Activated T-cell treated with anti-CD3 and anti-CD28 coated beads for 24 hours (primary cell): Measurements from ENCODE around the gene LSM3.

Experiments used
- DNase-seq: peaks from one replicate; pipeline ENCODE4 v3.0.0-alpha.2; 2020; ENCODE audit warnings: low read depth

LSM3 gene

DNA sequence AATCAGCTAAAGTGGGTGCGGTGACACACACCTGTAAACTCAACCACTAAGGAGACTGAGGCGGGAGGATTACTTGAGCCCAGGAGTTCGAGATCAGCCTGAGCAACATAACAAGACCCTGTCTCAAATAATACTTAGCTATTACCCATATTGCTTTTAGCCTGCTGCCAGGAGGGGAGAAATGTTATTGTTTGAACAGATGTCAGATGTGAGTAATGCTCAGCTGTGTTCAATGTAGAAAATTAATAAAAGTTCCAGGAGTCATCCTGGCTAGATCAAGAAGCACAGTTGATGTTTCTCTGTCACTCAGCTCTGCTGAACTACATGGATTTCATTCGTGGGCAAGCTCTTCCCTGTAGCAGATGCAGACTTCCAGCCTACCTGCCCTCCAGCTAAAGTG is 22.2 kb downstream of the LSM3 start:
- DNase-seq = no peak

DNA sequence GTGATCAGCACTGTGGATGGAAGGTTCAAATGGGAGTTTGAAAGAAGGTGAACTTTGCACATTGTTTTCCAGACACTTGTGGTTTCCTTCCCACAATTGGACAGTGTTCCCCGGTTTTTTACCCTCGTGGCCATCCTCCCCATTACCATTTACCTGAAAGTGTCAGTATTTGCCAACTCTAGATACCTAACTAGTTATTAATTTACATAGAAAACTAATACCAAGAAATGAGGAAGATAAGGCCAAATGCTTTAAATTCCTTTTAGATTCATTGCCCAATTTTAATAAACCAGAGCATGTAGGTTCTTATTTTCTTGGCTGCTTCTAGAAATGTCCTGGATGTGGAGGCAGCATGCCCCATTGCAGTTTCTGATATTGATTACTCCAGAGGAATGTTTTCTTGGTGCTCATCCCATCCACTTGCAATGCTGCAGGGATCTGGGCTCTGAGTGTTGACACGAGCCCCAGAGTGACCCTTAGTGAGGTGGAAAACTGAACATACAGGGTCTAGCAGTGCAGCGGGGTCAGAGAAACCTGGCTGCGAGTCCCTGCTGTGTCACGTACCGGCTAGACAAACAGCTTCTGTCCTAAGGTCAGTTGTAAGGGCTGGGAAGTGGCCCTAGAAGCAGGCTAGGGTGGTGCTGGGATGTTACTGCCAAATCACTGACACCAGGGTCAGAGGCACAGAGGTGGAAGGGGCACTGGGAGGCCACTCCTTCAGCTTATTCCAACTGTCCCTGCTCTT is 23.5 kb downstream of the LSM3 start:
- DNase-seq = no peak

DNA sequence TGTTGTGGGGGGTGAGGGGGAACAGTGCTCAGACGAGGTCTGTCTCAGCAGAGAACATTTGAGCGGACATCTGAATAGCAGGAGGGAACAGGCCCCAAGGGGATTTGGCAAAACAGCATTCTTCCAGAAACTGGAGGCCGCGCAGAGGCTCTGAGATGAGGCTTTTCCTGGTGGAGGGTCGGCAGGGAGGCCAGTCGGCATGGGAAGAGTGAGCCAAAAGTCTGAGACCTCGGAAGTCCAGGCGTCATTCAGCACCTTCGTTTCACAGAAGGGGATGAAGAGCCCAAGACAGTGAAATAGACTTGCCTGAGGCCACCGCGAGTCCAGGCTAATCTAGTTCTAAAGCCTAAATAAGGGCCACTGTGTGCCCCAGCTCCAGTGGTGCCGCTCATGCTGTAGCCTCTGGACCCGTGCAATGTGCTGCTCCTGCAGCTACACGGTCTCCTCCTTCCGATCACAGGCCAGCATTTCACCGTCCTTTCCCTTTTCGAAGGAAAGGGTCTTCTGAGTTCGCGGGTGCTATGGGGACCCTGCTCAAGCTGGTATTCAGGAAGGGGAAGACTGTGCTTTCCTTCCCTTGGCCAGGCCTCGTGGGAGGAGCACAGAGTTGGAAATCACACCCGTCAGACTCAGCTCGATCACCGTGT is 24.4 kb downstream of the LSM3 start:
- no peak for DNase-seq

DNA sequence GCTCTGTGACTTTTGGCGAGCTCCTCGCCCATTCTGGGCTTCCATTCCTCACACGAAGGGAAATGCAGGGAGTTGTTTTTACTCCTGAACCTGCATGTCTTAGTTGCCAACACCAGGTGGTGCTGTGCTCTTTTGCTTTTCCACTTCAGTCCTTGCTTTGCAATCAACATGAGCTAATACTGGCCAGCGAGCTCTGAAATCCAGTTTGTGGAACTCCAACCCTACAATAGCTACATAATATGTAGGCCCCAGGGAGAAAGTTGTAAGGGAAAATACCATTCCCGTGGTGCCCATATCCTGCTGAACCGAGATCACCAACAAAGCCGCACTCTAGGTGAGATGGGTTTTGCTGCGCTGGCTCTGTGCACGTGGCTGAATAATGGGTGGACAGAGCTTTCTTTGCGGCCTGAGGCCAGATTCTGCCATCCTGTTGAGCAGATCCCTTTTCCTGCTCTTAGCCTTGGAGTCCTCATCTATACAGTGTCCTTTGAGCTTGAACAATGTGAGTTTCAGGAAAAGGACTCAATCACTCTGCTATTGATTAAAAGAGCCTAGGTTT is 25.0 kb downstream of the LSM3 start:
- peak; percentile 13 for DNase-seq

DNA sequence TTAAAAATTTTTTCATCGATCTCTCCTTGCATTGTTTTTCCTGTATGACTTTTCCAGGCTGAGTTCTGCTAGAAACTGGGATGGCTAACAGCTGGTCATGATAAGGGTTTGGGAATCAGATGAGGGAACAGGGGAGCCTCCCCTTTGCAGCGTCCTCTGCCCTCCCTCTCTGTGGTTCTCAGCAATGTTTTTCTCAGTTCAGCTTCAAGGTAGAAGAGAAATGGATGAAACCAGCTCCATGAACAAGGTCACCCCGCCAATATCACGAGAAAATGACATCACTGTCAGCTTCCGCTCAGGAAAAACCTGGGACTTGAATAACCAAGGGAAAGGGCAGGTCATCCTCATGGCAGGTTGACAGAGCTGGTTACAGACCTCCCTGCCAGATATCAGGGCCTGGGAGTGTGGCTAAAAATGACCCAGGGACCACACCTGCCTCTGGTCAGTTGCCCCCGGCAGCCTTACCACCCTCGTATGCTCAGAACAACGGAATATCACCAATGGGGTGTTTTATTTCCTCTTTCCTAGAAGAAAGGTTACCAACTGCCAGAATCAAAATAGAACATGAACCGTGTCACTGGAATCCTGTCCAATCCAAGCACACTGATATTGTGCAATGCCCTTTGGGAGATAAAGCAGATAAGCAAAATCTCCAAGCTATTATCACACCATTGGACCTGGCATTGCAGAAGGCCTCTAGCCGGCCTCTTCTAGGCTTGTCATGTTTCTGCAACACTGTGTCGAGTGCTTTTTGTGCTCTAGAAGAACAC is 26.1 kb downstream of the LSM3 start:
- DNase-seq = no peak

- no peak for DNase-seq
These were observed 28.0 kb downstream of the LSM3 start for GRCh38 chr3:14206548-14207177.

DNA sequence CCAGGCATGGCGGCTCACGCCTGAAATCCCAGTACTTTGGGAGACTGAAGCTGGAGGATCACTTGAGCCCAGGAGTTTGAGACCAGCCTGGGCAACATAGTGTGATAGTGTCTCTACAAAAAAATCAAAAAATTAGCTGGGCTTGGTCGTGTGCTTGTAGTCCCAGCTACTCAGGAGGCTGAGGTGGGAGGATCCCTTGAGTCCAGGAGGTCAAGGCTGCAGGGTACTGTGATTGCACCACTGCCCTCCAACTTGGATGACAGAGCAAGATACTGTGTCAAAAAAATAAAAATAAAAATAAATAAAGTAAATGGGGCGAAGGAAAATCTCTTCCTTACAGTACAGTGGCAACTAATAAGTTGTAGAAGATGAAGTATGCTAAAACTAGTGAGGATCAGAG is 29.6 kb downstream of the LSM3 start:
- no peak for DNase-seq

- no peak for DNase-seq
These were observed 30.4 kb downstream of the LSM3 start for GRCh38 chr3:14208977-14209394.

DNA sequence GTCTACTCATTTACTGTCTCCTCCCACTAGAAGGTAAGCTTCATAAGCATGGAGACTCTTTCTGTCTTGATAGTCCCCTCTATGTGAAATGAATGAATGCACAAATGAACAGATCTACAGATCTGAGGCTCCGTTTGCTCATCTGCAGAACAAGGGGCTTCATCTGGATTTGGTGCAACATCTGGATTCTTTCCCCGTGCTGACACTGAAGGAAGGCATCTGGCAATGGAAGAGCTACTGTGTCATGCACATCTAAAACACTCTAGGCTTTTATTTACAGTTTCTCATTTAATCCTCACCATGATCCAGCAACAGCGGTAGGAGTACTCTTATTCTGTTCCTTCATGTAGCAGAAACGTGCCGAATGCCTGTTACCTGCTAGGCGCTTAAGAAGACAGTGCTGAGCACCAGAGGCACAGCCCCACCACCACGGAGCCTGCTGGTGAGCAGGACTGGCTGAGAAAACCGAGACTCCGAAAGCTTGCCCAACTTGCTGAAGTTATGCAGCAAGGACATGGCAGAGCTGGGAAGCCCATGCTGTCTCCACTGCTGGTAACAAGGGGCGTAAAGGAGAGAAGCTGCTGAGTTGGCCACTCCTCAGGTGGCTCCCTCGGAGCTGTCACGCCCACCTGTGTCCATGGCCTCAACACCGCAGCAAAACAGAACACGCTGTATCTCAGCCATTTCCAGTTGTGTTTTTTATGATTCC is 31.1 kb downstream of the LSM3 start:
- no peak for DNase-seq

DNA sequence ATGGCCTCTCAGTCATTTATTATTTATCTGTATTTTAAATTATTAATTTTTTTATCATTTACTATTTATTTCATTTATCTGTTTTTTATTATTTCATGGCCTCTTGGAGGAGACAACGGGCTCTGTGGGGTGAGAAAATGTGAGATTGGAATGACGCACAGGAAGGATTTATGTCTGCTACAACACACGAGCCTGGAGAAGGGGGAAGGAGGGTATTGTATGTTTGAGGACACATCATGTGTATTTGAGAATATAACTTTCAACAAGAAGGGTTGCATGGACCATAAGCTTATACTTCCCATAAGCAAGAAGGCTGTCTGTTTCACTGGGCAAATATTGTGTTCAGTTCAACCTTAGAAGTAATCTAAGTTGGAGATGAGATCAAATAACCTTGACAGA is 31.7 kb downstream of the LSM3 start:
- DNase-seq = no peak

DNA sequence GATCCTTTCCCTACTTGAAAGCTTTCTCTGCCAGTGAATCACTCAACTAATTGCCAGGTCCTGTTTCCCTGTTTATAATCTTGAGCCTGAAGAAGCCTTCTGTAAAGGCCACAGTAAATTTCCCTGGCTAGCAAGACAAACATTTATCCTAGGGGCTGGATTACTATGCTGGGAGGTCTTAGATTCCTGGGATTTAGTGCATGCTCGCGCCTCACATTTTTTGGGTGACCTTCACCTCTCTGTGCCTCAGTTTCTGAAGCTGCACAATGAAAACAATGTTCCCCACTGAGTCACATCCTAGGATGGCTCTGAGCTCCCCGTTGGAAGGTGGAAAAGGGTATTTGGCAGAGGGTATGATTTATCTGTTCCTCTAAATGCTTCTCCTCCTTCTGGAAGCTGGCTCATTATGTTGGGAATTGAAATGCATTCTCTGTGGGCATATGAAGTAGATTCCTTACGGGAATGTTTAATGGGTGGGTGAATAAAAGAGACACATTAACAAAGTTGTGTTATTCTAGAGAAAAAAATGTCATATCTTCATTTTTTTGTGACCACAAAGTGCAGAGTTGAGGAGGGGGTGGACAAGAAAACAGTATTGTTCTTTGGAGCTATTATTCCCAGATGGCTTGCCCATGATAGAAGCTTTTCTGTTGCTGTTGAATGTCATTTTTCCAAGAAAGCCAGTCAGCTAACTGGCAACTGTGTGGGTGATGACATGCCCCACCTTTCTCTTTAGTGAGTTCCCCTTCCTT is 32.4 kb downstream of the LSM3 start:
- no peak for DNase-seq

- no peak for DNase-seq
These were observed 33.0 kb downstream of the LSM3 start for GRCh38 chr3:14211621-14212020.

DNA sequence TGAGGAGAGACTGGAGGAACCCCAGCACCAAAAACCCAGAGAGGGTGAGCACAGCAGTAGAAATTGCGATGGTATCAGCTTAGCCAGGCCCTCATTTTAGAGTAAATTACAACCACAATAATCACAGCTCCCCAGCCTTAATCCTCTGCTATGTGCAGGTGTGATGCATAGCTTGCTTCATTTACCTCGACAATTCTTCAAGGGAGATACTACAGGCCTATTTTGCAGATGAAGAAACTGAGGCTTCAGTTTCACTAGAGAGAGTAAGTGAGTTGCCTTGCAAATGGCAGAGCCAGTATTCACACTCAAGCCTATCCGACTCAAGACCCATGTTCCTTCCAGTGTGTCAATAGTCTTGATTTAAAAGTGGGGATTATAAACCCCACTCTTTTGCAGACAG is 33.4 kb downstream of the LSM3 start:
- DNase-seq = no peak

DNA sequence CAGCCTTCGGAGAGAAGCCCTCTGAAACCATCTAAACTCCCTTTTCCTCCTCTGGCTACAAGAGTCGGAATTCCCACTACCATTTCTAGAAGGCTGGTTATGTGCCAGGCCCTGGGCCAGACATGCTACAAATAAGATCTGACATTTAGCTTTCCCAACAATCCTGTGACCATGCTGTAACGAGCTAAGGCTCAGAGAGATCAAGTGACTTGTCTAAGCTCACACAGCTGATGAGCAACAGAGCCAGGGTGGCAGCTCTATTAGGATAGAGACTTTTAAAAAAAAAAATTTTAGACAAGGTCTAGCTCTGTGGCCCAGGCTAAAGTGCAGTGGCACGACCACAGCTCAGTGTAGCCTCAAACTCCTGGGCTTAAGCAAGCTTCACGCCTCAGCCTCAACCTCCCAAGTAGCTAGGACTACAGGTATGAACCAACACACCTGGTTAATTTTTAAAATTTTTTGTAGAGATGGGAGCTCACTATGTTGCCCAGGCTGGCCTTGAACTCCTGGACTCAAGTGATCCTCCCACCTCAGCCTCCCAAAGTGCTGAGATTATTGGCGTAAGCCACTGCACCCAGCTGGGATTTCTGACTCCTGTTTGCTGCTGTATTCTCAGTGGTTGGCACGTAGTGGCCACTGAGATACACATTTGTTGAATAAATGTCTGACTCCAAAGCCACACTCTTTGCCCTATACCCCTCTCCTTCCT is 34.6 kb downstream of the LSM3 start:
- DNase-seq = no peak

GRCh38 chr3:14214764-14215163 is 36.1 kb downstream of the LSM3 start:
- DNase-seq = no peak

- peak; percentile 29 for DNase-seq
These were observed 37.8 kb downstream of the LSM3 start for GRCh38 chr3:14216257-14217048.

DNA sequence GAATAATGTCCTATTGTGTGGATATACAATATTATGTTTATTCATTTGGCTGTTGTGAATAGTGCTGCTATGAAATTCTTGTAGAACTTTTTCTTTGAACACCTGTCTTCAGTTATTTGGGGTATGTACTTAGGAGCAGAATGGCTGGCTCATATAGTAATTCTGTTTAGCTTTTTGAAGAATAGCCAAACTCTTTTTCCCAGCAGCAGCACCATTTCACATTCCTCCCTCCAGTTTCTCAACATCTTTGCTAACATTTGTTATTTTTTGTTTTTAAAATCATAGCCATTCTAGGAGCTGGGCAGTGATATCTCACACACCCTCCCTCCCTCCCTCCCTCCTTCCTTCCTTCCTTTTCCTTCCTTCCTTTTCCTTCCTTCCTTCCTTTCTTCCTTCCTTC is 39.7 kb downstream of the LSM3 start:
- no peak for DNase-seq

DNA sequence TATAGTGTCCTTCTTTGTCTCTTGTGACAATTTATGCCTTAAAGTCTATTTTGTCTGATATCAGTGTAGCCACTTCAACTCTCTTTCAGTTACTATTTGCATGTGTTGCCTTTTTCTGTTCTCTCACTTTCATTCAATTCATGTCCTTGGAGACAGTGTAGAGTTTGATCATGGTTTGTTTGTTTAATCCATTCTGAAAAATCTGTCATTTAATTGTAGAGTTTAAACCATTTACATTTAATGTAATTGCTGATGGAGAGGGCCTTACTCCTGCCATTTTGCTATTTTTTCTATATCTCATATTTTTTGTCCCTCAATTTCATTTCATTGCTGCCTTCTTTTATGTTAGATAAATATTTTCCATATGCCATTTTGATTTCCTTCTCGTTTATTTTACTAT is 42.3 kb downstream of the LSM3 start:
- no peak for DNase-seq

- DNase-seq = no peak
These were observed 43.3 kb downstream of the LSM3 start for GRCh38 chr3:14221902-14222301.

GRCh38 chr3:14222457-14222856 is 43.8 kb downstream of the LSM3 start:
- no peak for DNase-seq
